ENCODE results near the gene HEPACAM2.

The HEPACAM2 gene

GRCh38 chr7:93146472-93147141 lies 79.7 kb downstream of the HEPACAM2 start:
- DNase-seq, result no peak

DNA sequence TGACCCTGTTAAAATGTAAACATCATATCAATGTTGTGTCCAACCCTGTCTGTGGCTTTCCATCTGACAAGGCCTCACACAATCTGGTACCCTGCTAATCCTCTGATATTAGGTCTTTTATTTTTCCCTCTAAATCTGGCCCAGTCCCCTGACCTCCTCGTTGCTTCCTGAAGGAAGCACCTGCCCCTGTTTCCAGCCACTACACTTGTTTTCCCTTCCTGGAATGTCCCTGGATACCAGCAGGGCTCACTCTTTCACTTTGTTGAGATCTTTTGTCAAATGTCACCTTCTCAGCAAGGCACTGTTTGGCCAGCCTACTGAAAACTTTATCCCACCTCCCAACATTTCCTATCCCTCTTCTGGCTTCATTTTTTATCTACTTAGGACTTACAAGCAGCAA lies 80.2 kb downstream of the HEPACAM2 start:
- no peak for DNase-seq

- DNase-seq, result no peak
Observed at GRCh38 chr7:93145354-93145753, 80.9 kb downstream of the HEPACAM2 start.

DNA sequence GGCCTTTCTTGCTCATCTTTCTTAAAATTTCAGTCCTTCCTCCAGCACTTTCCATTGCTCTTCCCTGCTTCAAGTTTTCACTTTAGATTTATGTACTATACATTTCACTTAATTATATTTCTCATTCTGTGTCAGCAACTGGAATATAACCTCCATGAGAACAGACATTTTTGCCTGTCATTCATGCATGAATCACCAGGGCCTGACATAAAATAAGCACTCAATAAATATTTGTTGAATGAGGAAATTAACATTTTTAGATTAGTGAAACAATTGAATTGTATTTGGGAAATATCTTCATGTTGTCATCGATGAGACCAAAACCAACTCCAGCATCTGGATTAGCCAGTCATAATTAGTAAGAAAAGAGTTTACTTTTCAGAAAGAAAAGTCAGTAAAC lies 84.1 kb downstream of the HEPACAM2 start:
- no peak for DNase-seq

GRCh38 chr7:93140582-93141191 lies 85.6 kb downstream of the HEPACAM2 start:
- no peak for DNase-seq

DNA sequence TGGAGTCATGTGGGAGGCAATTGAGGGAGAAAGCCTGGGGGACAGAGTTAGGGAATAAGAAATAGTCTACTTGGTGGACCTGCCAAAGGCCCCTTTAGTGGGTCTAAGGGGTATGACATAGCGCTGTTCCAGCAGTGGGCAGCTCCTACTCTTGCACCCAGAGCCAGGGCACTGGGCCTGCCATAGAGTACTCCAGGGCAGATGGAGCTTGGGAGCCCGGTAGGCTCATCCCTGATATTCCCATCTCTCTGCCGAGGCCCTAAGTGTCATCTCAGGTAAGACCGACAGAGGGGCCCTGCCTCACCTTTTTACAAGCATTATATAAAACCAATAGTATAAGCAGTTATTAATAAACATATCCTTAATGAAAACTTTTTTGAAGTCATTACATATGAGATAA lies 87.7 kb downstream of the HEPACAM2 start:
- DNase-seq, result no peak

Measured in kidney glomerular epithelial cell (primary cell).